Measurements from ENCODE around the gene SRPX.

Gene SRPX

GRCh38 chrX:38206542-38206941 lies 14.1 kb downstream of the SRPX start:
- DNase-seq = no peak

- no peak for DNase-seq
Observed at GRCh38 chrX:38206036-38206435, 14.6 kb downstream of the SRPX start.

DNA sequence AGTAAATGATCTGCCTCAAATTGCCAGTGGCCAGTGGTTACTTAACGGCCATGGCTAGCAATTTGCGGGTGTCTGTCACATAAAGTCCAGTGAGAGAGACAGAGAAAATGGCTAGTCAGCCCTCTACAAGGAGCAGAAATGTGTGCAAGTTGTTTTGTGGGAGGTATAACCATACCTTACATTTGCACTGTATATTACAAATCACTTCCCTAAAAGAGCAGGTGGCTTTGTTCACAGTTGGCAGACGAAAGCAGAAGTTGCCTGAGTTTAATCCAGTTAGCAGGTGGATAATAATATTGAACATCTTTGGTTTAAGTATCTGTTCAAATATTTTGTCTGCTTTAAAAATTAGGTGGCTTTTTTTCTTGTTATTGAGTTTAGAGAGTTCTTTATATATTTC lies 15.6 kb downstream of the SRPX start:
- no peak for DNase-seq

- no peak for DNase-seq
Observed at GRCh38 chrX:38192007-38192810, 28.5 kb downstream of the SRPX start.

GRCh38 chrX:38189431-38190250 lies 31.0 kb downstream of the SRPX start:
- no peak for DNase-seq

DNA sequence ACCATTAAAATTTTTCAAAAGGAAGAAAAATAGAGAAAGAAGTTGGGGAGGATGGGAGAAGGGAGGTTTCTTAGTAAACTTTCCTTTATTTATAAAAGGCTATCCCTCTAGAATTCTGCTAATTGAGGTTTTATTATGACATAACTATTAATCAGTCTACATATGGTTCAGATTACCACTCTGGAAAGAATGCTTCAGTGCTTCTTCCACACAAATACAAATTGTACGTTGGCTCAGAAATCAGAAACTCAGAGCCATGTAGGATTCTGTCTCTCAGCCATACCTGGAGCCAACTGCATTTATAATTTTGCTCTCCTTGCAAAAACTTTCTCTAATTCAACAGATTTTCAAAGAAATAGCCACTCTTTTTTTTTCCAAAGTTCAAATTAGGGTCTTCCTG lies 37.1 kb downstream of the SRPX start:
- DNase-seq = no peak

DNA sequence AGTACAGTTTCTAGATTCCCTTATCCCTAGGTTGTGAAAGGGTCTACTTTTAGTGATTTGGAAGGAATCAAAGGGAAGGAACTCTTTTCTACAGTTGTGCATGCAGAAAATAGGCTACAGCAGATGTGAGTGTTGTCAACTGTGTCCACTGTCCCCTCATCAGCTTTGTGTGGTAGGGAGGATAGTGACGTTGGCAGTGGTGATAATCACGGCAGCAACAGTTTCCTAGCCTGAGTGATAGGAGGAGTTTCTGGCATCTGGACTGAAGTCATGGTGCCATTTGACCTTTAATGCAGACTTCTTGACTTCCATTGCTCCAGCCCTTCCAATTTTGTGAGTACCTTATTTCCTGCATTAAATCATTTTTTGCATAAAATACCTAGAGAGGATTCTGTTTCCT lies 39.3 kb downstream of the SRPX start:
- DNase-seq = no peak

- DNase-seq = no peak
Observed at GRCh38 chrX:38178396-38178795, 42.3 kb downstream of the SRPX start.

GRCh38 chrX:38175139-38175538 lies 45.5 kb downstream of the SRPX start:
- no peak for DNase-seq

DNA sequence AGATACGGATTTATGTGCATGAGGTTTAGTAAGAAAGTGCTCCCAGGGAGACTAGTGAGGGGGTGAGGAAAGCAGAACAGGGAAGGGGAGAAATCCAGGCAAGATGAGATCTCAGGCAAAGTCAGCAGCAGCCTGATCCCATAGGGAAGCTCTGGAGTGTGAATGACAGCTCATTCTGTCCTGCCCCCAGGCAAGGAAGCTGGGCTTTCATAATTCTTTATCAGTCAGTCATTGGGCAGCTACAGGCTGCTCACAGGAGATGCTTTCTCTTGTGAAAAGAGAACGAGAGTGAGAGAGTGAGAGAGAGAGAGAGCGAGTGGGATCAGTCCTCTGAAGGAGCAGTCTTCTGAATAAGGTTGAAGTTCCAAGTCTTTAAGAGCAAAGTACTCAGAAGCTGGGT lies 48.1 kb downstream of the SRPX start:
- no peak for DNase-seq

DNA sequence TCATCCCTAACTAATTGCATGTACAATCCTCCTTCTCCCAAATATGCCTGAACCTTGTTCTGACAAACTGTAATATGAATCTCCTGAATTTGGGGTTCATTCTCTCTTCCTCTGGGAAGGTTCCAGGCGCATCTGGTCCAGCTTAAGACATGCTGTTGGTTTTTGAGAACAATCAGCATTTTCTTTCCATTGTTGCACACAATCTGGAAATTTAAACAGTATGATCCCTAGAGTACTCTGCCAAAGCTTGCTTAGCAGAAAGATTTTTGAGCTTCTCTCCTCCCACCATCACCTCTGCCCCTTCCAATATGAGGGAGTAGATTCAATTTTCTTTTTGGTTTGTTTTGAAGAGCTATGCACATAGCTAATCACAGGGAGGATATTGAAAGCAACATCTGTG lies 50.1 kb downstream of the SRPX start:
- DNase-seq = no peak

- DNase-seq = no peak
Observed at GRCh38 chrX:38166478-38167083, 54.1 kb downstream of the SRPX start.

- no peak for DNase-seq
Observed at GRCh38 chrX:38165023-38165422, 55.6 kb downstream of the SRPX start.

GRCh38 chrX:38163193-38163592 lies 57.5 kb downstream of the SRPX start:
- no peak for DNase-seq

GRCh38 chrX:38156838-38157237 lies 63.8 kb downstream of the SRPX start:
- no peak for DNase-seq

GRCh38 chrX:38154818-38155217 lies 65.9 kb downstream of the SRPX start:
- DNase-seq = no peak

DNA sequence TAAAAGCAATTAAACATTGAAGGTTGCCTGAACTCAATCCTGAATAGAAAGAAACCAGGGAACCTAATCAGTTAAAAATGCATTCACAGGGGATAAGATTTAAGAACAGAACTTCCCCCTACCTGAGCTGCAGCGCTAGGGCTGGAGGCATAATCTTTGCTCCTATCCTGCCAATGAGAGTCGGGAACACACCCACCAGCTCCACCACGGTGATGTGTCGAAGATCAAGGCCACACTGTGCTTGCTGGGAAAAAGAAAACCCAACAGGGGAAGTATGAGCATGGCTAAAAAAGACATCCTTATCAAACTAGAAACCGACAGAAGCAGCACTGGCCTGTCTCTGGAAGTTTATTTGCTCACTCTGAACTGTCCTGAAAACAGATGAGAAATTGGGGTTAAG lies 66.3 kb downstream of the SRPX start:
- DNase-seq = no peak

- no peak for DNase-seq
Observed at GRCh38 chrX:38151441-38151840, 69.2 kb downstream of the SRPX start.

DNA sequence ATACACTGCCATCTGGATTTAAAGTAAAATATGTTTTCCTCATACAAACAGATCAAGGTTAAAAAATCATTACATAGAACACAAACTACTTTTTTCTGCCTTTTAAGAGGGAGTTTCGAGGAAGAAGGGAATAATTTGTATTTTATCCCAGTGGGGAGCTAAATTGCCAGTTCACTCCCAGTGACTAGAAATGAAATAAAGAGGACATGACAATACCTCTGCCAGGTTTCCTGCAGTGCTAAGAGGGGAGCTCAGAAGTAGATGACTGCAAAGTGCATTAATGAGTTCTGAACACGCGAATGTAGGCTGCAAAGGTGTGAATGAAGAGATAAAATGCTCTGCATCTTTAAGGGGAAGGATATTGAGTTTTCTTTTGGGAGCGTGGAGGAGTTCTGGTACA lies 69.7 kb downstream of the SRPX start:
- no peak for DNase-seq

- DNase-seq = no peak
Observed at GRCh38 chrX:38149016-38149415, 71.7 kb downstream of the SRPX start.

- no peak for DNase-seq
Observed at GRCh38 chrX:38142610-38143009, 78.1 kb downstream of the SRPX start.

GRCh38 chrX:38138900-38139299 lies 81.8 kb downstream of the SRPX start:
- DNase-seq = no peak

- DNase-seq = no peak
Observed at GRCh38 chrX:38138157-38138891, 82.3 kb downstream of the SRPX start.

Measured in activated naive CD4-positive, alpha-beta T cell (primary cell).